Trophoblast cell (in vitro differentiated cells and primary cell): Measurements from ENCODE around the gene PSMG3.

Experiments used
- DNase-seq, 2 donors: peaks; one replicate each; pipeline ENCODE4 v3.0.0-alpha.2; 2016
- H2AFZ ChIP-seq: 2 replicates; pipeline ENCODE4 v1.6.1; 2013; ENCODE audit warnings: low read length, moderate library complexity, mild to moderate bottlenecking; ENCODE audit not compliant: insufficient read depth, poor library complexity
- H2AK5ac ChIP-seq: 2 replicates; pipeline ENCODE4 v1.6.1; 2013; ENCODE audit warnings: mild to moderate bottlenecking, low read length
- H2BK120ac ChIP-seq: 2 replicates; pipeline ENCODE4 v1.6.1; 2013; ENCODE audit warnings: low read length, mild to moderate bottlenecking, moderate library complexity; ENCODE audit not compliant: insufficient read depth, poor library complexity
- H2BK12ac ChIP-seq: 2 replicates; pipeline ENCODE4 v1.6.1; 2013; ENCODE audit warnings: mild to moderate bottlenecking, low read length, moderate library complexity
- H2BK5ac ChIP-seq: 2 replicates; pipeline ENCODE4 v1.6.1; 2013; ENCODE audit warnings: low read length, low read depth, moderate library complexity, mild to moderate bottlenecking; ENCODE audit not compliant: poor library complexity
- H3K14ac ChIP-seq: 2 replicates; pipeline ENCODE4 v1.6.1; 2013; ENCODE audit warnings: mild to moderate bottlenecking, low read length
- H3K18ac ChIP-seq: 2 replicates; pipeline ENCODE4 v1.6.1; 2013; ENCODE audit warnings: mild to moderate bottlenecking, low read length
- H3K23ac ChIP-seq: 2 replicates; pipeline ENCODE4 v1.6.1; 2013; ENCODE audit warnings: low read length
- H3K27ac ChIP-seq: 2 replicates; pipeline ENCODE4 v1.5.1; 2013; ENCODE audit warnings: low read depth, mild to moderate bottlenecking, inconsistent platforms, low read length, moderate library complexity
- H3K27me3 ChIP-seq: 2 replicates; pipeline ENCODE4 v1.6.1; 2013; ENCODE audit warnings: inconsistent platforms, mild to moderate bottlenecking, low read length, moderate library complexity; ENCODE audit not compliant: insufficient read depth
- H3K36me3 ChIP-seq, 2 experiments: 1 replicate in 1 of 2; 2 replicates in 1 of 2; pipeline ENCODE4 v1.6.1; 2013; ENCODE audit warnings: low read length in 2 of 2, mild to moderate bottlenecking in 2 of 2, moderate library complexity in 1 of 2; ENCODE audit not compliant: insufficient read depth in 2 of 2, control insufficient read depth in 1 of 2
- H3K4ac ChIP-seq: 2 replicates; pipeline ENCODE4 v1.6.1; 2013; ENCODE audit warnings: low read depth, mild to moderate bottlenecking, low read length, moderate library complexity
- H3K4me1 ChIP-seq, 2 experiments: 1 replicate in 1 of 2; 2 replicates in 1 of 2; pipeline ENCODE4 v1.6.1; 2013; ENCODE audit warnings: low read length in 2 of 2, mild to moderate bottlenecking in 2 of 2, moderate library complexity in 1 of 2; ENCODE audit not compliant: insufficient read depth in 2 of 2, control insufficient read depth in 1 of 2
- H3K4me2 ChIP-seq: 2 replicates; pipeline ENCODE4 v1.6.1; 2013; ENCODE audit warnings: inconsistent platforms, mild to moderate bottlenecking, low read length, moderate library complexity
- H3K4me3 ChIP-seq: 2 replicates; pipeline ENCODE4 v1.5.1; 2013; ENCODE audit warnings: mild to moderate bottlenecking, low read depth, low read length, inconsistent platforms
- H3K79me1 ChIP-seq: one replicate; pipeline ENCODE4 v1.6.1; 2013; ENCODE audit warnings: low read length
- H3K79me2 ChIP-seq: 2 replicates; pipeline ENCODE4 v1.6.1; 2013; ENCODE audit warnings: low read length, mild to moderate bottlenecking; ENCODE audit not compliant: control insufficient read depth, insufficient read depth, poor library complexity
- H3K9ac ChIP-seq: 2 replicates; pipeline ENCODE4 v1.6.1; 2013; ENCODE audit warnings: mild to moderate bottlenecking, low read length
- H3K9me3 ChIP-seq: 2 replicates; pipeline ENCODE4 v1.6.1; 2013; ENCODE audit warnings: low read depth, mild to moderate bottlenecking, control low read depth, inconsistent platforms, low read length; ENCODE audit not compliant: insufficient read depth
- H4K12ac ChIP-seq: 2 replicates; pipeline ENCODE4 v1.6.1; 2013; ENCODE audit warnings: low read depth, mild to moderate bottlenecking, low read length, moderate library complexity
- H4K8ac ChIP-seq: 2 replicates; pipeline ENCODE4 v1.6.1; 2013; ENCODE audit warnings: low read depth, mild to moderate bottlenecking, low read length, moderate library complexity
- H4K91ac ChIP-seq: one replicate; pipeline ENCODE4 v1.6.1; 2013; ENCODE audit warnings: low read depth, mild to moderate bottlenecking, low read length, moderate library complexity
- WGBS: extraction: QIAGEN DNeasy Blood & Tissue Kit; methylation state at CpG from one replicate; pipeline ENCODE4 v1.1.7; 2013; ENCODE audit warnings: missing lambda C conversion rate; ENCODE audit not compliant: insufficient read length, insufficient coverage; ENCODE audit errors: extremely low coverage; 5-methylcytosine and 5-hydroxymethylcytosine counted together

The PSMG3 gene

GRCh38 chr7:1553512-1554210, 16.2 kb downstream of the PSMG3 start:
- H2BK5ac ChIP-seq: no peak overlapping the region
- H3K27ac ChIP-seq: no peak overlapping the region
- H3K36me3 ChIP-seq: peaks cover 6 to 19% of the 10 kb centered on the region in 2 experiments
- no peaks in the 10 kb centered on the region for H3K27me3 ChIP-seq
- peaks cover 29% of the 10 kb centered on the region for H3K79me1 ChIP-seq
- H3K4me2 ChIP-seq: no peak overlapping the region
- H4K12ac ChIP-seq: no peak overlapping the region
- H4K8ac ChIP-seq: no peak overlapping the region
- WGBS: no CpG with 5 or more reads among the region's 28 CpGs
- peak overlapping the region; percentile 5 for H2BK120ac ChIP-seq
- H2BK12ac ChIP-seq: peak overlapping the region; percentile 100
- H4K91ac ChIP-seq: peak overlapping the region; percentile 99
- H3K14ac ChIP-seq: peak overlapping the region; percentile 64
- no peak overlapping the region for H3K4ac ChIP-seq
- no peak overlapping the region for H2AFZ ChIP-seq
- H3K23ac ChIP-seq: no peak overlapping the region
- no peaks in the 10 kb centered on the region for H3K9me3 ChIP-seq
- peak in 1 of 2 donors; percentile 41 for DNase-seq
- H3K9ac ChIP-seq: no peak overlapping the region
- peaks cover 14% of the 10 kb centered on the region for H3K79me2 ChIP-seq
- H3K18ac ChIP-seq: peak overlapping the region; percentile 25
- H3K4me3 ChIP-seq: no peak overlapping the region
- peak overlapping the region; percentile 100 for H2AK5ac ChIP-seq
- peaks cover 26 to 29% of the 10 kb centered on the region in 2 experiments for H3K4me1 ChIP-seq

DNA sequence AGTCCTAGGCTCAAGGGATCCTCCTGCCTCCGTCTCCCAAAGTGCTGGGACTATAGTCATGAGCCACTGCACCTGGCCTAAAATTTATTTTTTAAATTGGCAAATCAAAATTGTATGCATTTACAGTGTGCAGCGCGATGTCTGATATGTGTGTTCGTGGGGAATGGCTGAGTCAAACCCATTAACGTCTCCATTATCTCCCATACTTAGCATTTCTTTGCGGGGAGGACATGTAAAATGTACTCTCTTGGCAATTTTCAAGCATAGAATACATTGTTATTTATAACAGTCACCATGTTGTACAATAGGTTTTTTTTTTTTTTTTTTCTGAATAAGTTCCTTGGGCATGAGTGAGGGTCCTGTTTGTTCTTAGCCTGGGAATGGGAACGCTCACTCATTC, 17.6 kb downstream of the PSMG3 start:
- Histone ChIP-seq H2BK120ac (no peak overlapping the region), H3K23ac (no peak overlapping the region), H3K9me3 (no peaks in the 10 kb centered on the region), H2BK5ac (no peak overlapping the region), H3K4me1 (peaks cover 21 to 25% of the 10 kb centered on the region in 2 experiments), H2AFZ (no peak overlapping the region), H4K12ac (no peak overlapping the region), H3K79me1 (peaks cover 23% of the 10 kb centered on the region), H4K91ac (no peak overlapping the region), H3K18ac (no peak overlapping the region), H4K8ac (no peak overlapping the region), H3K36me3 (peaks cover 11 to 24% of the 10 kb centered on the region in 2 experiments), H3K27ac (no peak overlapping the region), H3K79me2 (peaks cover 14% of the 10 kb centered on the region), H3K4ac (no peak overlapping the region), H3K4me3 (no peak overlapping the region), H3K14ac (no peak overlapping the region), H3K4me2 (no peak overlapping the region), H3K27me3 (no peaks in the 10 kb centered on the region), H2BK12ac (no peak overlapping the region), H2AK5ac (no peak overlapping the region), H3K9ac (no peak overlapping the region)
- no CpG with 5 or more reads among the region's 7 CpGs for WGBS
- peak; percentile 57 to 91 for DNase-seq

DNA sequence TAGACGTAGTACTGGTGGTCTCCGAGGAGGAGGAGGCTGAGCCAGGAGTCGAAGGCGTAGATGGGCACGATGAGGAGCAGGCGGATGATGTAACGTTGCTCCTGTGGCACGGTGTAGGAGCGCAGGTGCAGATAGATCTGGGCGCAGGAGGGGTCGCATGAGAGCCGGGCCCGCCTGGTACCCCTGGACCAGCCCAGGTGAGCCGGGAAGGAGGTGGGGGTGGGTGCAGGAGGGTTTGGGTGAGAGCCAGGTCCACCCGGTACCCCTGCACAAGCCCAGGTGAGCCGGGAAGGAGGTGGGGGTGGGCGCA, 19.0 kb downstream of the PSMG3 start:
- WGBS: no CpG with 5 or more reads among the region's 17 CpGs

GRCh38 chr7:1550005-1550845, 19.6 kb downstream of the PSMG3 start:
- H4K91ac ChIP-seq: no peak overlapping the region
- DNase-seq: no peak
- WGBS: no CpG with 5 or more reads among the region's 42 CpGs

More for the DNA sequence above, 19.0 kb downstream of the PSMG3 start:
- peaks cover 15 to 18% of the 10 kb centered on the region in 2 experiments for H3K4me1 ChIP-seq
- H4K91ac ChIP-seq: no peak overlapping the region
- H2AK5ac ChIP-seq: no peak overlapping the region
- H3K18ac ChIP-seq: no peak overlapping the region
- no peak overlapping the region for H3K4ac ChIP-seq
- H2BK5ac ChIP-seq: no peak overlapping the region
- peaks cover 16 to 29% of the 10 kb centered on the region in 2 experiments for H3K36me3 ChIP-seq
- H3K4me3 ChIP-seq: no peak overlapping the region
- H2BK120ac ChIP-seq: no peak overlapping the region
- no peak overlapping the region for H3K23ac ChIP-seq
- H4K8ac ChIP-seq: no peak overlapping the region
- no peak overlapping the region for H2BK12ac ChIP-seq
- H3K9me3 ChIP-seq: no peaks in the 10 kb centered on the region
- DNase-seq: no peak
- H3K79me1 ChIP-seq: peaks cover 16% of the 10 kb centered on the region
- H3K27ac ChIP-seq: no peak overlapping the region
- no peaks in the 10 kb centered on the region for H3K27me3 ChIP-seq
- H3K4me2 ChIP-seq: no peak overlapping the region
- peaks cover 11% of the 10 kb centered on the region for H3K79me2 ChIP-seq
- no peak overlapping the region for H3K9ac ChIP-seq
- no peak overlapping the region for H4K12ac ChIP-seq
- no peak overlapping the region for H2AFZ ChIP-seq
- H3K14ac ChIP-seq: no peak overlapping the region

More at GRCh38 chr7:1550005-1550845, 19.6 kb downstream of the PSMG3 start:
- Histone ChIP-seq H3K27ac (no peak overlapping the region), H3K79me2 (peaks cover 8% of the 10 kb centered on the region), H3K14ac (no peak overlapping the region), H3K79me1 (peaks cover 12% of the 10 kb centered on the region), H3K4ac (no peak overlapping the region), H3K36me3 (peaks cover 17 to 29% of the 10 kb centered on the region in 2 experiments), H3K9ac (no peak overlapping the region), H2BK5ac (no peak overlapping the region), H3K27me3 (no peaks in the 10 kb centered on the region), H3K9me3 (no peaks in the 10 kb centered on the region), H2BK120ac (no peak overlapping the region), H3K18ac (no peak overlapping the region), H3K23ac (no peak overlapping the region), H4K12ac (no peak overlapping the region), H4K8ac (no peak overlapping the region), H3K4me1 (peaks cover 11 to 14% of the 10 kb centered on the region in 2 experiments), H3K4me2 (no peak overlapping the region), H2BK12ac (no peak overlapping the region), H3K4me3 (no peak overlapping the region), H2AK5ac (no peak overlapping the region), H2AFZ (no peak overlapping the region)
